HEK293 (cell line): ENCODE measurements around the gene CLPX.

Source experiments
- HIC1 ChIP-seq: fragments of 450-650 bp; formaldehyde crosslinking; IDR thresholded peaks from 2 replicates; pipeline ENCODE4 v1.5.1; 2016; ENCODE audit warnings: missing biosample characterization, missing genetic modification characterization
- PRDM10 ChIP-seq: fragments of 450-650 bp; formaldehyde crosslinking; IDR thresholded peaks from 2 replicates; pipeline ENCODE4 v1.5.1; 2016; ENCODE audit warnings: missing biosample characterization, missing genetic modification characterization
- TCF7L2 ChIP-seq: IDR thresholded peaks from 2 replicates; pipeline ENCODE4 v1.6.1; 2011; ENCODE audit warnings: low read depth, mild to moderate bottlenecking, inconsistent platforms, low read length, moderate library complexity, borderline replicate concordance
- ZNF214 ChIP-seq: fragments of 450-650 bp; formaldehyde crosslinking; IDR thresholded peaks from 2 replicates; pipeline ENCODE4 v1.5.1; 2017; ENCODE audit warnings: missing biosample characterization, mild to moderate bottlenecking, missing genetic modification characterization, borderline replicate concordance
- ZNF530 ChIP-seq: fragments of 450-650 bp; formaldehyde crosslinking; IDR thresholded peaks from 2 replicates; pipeline ENCODE4 v1.5.1; 2016; ENCODE audit warnings: low read depth, missing biosample characterization, missing genetic modification characterization
- ZNF785 ChIP-seq: fragments of 450-650 bp; formaldehyde crosslinking; IDR thresholded peaks from 2 replicates; pipeline ENCODE4 v1.5.1; 2016; ENCODE audit warnings: missing biosample characterization, missing genetic modification characterization
- ZNF791 ChIP-seq: fragments of 450-650 bp; formaldehyde crosslinking; IDR thresholded peaks from 2 replicates; pipeline ENCODE4 v1.5.1; 2016; ENCODE audit warnings: missing biosample characterization, missing genetic modification characterization
- ZSCAN30 ChIP-seq: fragments of 450-650 bp; IDR thresholded peaks from 2 replicates; pipeline ENCODE4 v1.5.1; 2018; ENCODE audit warnings: missing biosample characterization, mild to moderate bottlenecking, missing genetic modification characterization, moderate library complexity
- TF ChIP-seq, protein P1 (sequence below): fragments of 450-650 bp; formaldehyde crosslinking; IDR thresholded peaks from 2 replicates; pipeline ENCODE4 v1.5.1; 2016; ENCODE audit warnings: missing biosample characterization, missing genetic modification characterization
- TF ChIP-seq, protein P2 (sequence below): fragments of 450-650 bp; formaldehyde crosslinking; IDR thresholded peaks from 2 replicates; pipeline ENCODE4 v1.5.1; 2016; ENCODE audit warnings: missing biosample characterization, missing genetic modification characterization
- TF ChIP-seq, protein P3 (sequence below): fragments of 450-650 bp; formaldehyde crosslinking; conservative IDR thresholded peaks from 2 replicates; pipeline ENCODE4 v1.5.1; 2016; ENCODE audit warnings: low read depth, missing biosample characterization, missing genetic modification characterization

DNA sequence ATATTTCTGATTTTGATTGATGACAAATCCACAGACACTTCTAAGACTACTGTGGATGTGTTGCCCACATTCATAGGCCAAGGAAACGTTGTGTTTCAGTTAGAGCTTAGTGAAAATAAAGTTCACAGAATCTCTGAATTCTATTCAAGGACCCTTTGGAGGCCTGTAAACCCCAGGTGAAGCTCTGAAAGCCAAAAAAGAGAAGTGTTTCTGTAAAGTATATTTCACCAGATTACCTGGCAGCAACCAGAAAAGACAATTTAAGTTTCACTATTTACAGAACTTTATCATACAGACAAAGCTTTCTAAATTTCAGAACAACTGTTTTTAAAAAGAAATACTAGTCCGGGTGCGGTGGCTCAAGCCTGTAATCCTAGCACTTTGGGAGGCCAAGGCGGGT lies 2.6 kb downstream of the CLPX start:
- TF ChIP-seq ZNF785 (tag by site-specific recombination), result no peak
- no peak for TF ChIP-seq ZNF791 (tag by site-specific recombination)
- TF ChIP-seq ZNF530 (tag by site-specific recombination), result no peak
- no peak for TF ChIP-seq TCF7L2
- TF ChIP-seq, protein P1, sequence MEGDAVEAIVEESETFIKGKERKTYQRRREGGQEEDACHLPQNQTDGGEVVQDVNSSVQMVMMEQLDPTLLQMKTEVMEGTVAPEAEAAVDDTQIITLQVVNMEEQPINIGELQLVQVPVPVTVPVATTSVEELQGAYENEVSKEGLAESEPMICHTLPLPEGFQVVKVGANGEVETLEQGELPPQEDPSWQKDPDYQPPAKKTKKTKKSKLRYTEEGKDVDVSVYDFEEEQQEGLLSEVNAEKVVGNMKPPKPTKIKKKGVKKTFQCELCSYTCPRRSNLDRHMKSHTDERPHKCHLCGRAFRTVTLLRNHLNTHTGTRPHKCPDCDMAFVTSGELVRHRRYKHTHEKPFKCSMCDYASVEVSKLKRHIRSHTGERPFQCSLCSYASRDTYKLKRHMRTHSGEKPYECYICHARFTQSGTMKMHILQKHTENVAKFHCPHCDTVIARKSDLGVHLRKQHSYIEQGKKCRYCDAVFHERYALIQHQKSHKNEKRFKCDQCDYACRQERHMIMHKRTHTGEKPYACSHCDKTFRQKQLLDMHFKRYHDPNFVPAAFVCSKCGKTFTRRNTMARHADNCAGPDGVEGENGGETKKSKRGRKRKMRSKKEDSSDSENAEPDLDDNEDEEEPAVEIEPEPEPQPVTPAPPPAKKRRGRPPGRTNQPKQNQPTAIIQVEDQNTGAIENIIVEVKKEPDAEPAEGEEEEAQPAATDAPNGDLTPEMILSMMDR (tag by site-specific recombination), result no peak
- TF ChIP-seq, protein P2, sequence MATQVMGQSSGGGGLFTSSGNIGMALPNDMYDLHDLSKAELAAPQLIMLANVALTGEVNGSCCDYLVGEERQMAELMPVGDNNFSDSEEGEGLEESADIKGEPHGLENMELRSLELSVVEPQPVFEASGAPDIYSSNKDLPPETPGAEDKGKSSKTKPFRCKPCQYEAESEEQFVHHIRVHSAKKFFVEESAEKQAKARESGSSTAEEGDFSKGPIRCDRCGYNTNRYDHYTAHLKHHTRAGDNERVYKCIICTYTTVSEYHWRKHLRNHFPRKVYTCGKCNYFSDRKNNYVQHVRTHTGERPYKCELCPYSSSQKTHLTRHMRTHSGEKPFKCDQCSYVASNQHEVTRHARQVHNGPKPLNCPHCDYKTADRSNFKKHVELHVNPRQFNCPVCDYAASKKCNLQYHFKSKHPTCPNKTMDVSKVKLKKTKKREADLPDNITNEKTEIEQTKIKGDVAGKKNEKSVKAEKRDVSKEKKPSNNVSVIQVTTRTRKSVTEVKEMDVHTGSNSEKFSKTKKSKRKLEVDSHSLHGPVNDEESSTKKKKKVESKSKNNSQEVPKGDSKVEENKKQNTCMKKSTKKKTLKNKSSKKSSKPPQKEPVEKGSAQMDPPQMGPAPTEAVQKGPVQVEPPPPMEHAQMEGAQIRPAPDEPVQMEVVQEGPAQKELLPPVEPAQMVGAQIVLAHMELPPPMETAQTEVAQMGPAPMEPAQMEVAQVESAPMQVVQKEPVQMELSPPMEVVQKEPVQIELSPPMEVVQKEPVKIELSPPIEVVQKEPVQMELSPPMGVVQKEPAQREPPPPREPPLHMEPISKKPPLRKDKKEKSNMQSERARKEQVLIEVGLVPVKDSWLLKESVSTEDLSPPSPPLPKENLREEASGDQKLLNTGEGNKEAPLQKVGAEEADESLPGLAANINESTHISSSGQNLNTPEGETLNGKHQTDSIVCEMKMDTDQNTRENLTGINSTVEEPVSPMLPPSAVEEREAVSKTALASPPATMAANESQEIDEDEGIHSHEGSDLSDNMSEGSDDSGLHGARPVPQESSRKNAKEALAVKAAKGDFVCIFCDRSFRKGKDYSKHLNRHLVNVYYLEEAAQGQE (tag by site-specific recombination), result no peak
- TF ChIP-seq, protein P3, sequence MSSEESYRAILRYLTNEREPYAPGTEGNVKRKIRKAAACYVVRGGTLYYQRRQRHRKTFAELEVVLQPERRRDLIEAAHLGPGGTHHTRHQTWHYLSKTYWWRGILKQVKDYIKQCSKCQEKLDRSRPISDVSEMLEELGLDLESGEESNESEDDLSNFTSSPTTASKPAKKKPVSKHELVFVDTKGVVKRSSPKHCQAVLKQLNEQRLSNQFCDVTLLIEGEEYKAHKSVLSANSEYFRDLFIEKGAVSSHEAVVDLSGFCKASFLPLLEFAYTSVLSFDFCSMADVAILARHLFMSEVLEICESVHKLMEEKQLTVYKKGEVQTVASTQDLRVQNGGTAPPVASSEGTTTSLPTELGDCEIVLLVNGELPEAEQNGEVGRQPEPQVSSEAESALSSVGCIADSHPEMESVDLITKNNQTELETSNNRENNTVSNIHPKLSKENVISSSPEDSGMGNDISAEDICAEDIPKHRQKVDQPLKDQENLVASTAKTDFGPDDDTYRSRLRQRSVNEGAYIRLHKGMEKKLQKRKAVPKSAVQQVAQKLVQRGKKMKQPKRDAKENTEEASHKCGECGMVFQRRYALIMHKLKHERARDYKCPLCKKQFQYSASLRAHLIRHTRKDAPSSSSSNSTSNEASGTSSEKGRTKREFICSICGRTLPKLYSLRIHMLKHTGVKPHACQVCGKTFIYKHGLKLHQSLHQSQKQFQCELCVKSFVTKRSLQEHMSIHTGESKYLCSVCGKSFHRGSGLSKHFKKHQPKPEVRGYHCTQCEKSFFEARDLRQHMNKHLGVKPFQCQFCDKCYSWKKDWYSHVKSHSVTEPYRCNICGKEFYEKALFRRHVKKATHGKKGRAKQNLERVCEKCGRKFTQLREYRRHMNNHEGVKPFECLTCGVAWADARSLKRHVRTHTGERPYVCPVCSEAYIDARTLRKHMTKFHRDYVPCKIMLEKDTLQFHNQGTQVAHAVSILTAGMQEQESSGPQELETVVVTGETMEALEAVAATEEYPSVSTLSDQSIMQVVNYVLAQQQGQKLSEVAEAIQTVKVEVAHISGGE (tag by site-specific recombination), result no peak
- no peak for TF ChIP-seq PRDM10
- no peak for TF ChIP-seq HIC1 (tag by site-specific recombination)
- TF ChIP-seq ZSCAN30 (tag by site-specific recombination), result no peak
- TF ChIP-seq ZNF214 (tag by site-specific recombination), result no peak
